ENCODE measurements around the gene SLC25A48.

DNA sequence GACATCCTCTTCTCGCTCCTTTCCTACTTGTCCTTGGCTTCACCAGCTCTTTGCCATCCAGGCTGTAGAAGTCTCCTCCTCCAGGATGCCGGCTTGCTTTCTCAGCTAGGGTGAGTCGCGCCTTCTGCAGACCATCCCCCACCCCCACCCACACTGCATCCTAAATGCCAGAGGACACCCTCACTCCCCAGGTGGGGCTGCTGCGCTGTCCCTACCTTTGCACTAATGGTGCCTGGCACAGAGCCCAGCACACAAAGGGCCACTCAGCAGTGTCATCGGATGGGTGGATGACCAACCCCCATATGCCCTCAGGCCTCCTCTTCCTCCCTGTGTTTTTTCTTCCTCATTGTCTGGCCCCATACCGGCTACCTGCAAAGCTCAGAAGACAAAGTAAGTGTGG is 46.3 kb downstream of the SLC25A48 start:
- TF ChIP-seq POLR2A (IDR thresholded peaks at IDR 0.05; ENCODE audit: low read length): no peak
- no peak for TF ChIP-seq GATA1 (IDR thresholded peaks at IDR 0.05; ENCODE audit: low read depth, low read length)
